Mucosa of rectum (tissue), 2 donors: ENCODE data around the gene RNF220.

Experiments used
- H3K27ac ChIP-seq, 2 donors: one replicate each; pipeline ENCODE4 v1.7.0; 2013; ENCODE audit warnings: inconsistent platforms in 2 of 2, low read depth in 2 of 2, low read length in 2 of 2
- H3K27me3 ChIP-seq, 2 donors: one replicate each; pipeline ENCODE4 v1.7.0; 2013; ENCODE audit warnings: low read length in 2 of 2; ENCODE audit not compliant: control insufficient read depth in 2 of 2, insufficient read depth in 2 of 2
- H3K36me3 ChIP-seq, 2 donors: one replicate each; pipeline ENCODE4 v1.7.0; 2013; ENCODE audit warnings: low read length in 2 of 2; ENCODE audit not compliant: control insufficient read depth in 2 of 2, insufficient read depth in 2 of 2
- H3K4me1 ChIP-seq, 2 donors: one replicate each; pipeline ENCODE4 v1.7.0; 2013; ENCODE audit warnings: low read length in 2 of 2, mild to moderate bottlenecking in 1 of 2; ENCODE audit not compliant: control insufficient read depth in 2 of 2, insufficient read depth in 2 of 2
- H3K4me3 ChIP-seq, 2 donors: one replicate each; pipeline ENCODE4 v1.7.0; 2013; ENCODE audit warnings: low read length in 2 of 2
- H3K9ac ChIP-seq, 2 donors: one replicate each; pipeline ENCODE4 v1.7.0; 2013; ENCODE audit warnings: low read length in 2 of 2, low read depth in 1 of 2, mild to moderate bottlenecking in 1 of 2
- H3K9me3 ChIP-seq, 2 donors: one replicate each; pipeline ENCODE4 v1.7.0; 2013; ENCODE audit warnings: low read length in 2 of 2; ENCODE audit not compliant: control insufficient read depth in 2 of 2
- donor health status: healthy.
- donor health status: Normal muscosa, but diverticular disease.

RNF220 gene

GRCh38 chr1:44648529-44649250 lies 243.6 kb downstream of the RNF220 start:
- no peaks in the 10 kb centered on the region for H3K9me3 ChIP-seq
- no peak overlapping the region for H3K4me3 ChIP-seq
- H3K9ac ChIP-seq, result no peak overlapping the region
- no peaks in the 10 kb centered on the region for H3K4me1 ChIP-seq
- H3K36me3 ChIP-seq, result peaks cover 42 to 65% of the 10 kb centered on the region in 2 donors
- no peak overlapping the region for H3K27ac ChIP-seq
- H3K27me3 ChIP-seq, result no peaks in the 10 kb centered on the region

- no peaks in the 10 kb centered on the region for H3K9me3 ChIP-seq
- no peak overlapping the region for H3K27ac ChIP-seq
- peaks cover 41 to 58% of the 10 kb centered on the region in 2 donors for H3K36me3 ChIP-seq
- no peak overlapping the region for H3K9ac ChIP-seq
- H3K4me1 ChIP-seq, result no peaks in the 10 kb centered on the region
- H3K27me3 ChIP-seq, result no peaks in the 10 kb centered on the region
- H3K4me3 ChIP-seq, result no peak overlapping the region
These were observed 244.7 kb downstream of the RNF220 start for GRCh38 chr1:44649788-44650158.

- no peak overlapping the region for H3K9ac ChIP-seq
- no peak overlapping the region for H3K27ac ChIP-seq
- H3K9me3 ChIP-seq, result no peaks in the 10 kb centered on the region
- H3K27me3 ChIP-seq, result no peaks in the 10 kb centered on the region
- H3K4me3 ChIP-seq, result no peak overlapping the region
- H3K36me3 ChIP-seq, result peaks cover 40 to 53% of the 10 kb centered on the region in 2 donors
- H3K4me1 ChIP-seq, result no peaks in the 10 kb centered on the region
These were observed 245.2 kb downstream of the RNF220 start for GRCh38 chr1:44650159-44650831.

GRCh38 chr1:44651069-44651468 lies 246.0 kb downstream of the RNF220 start:
- Histone ChIP-seq H3K27ac (no peak overlapping the region), H3K4me1 (no peaks in the 10 kb centered on the region), H3K4me3 (no peak overlapping the region), H3K9me3 (no peaks in the 10 kb centered on the region), H3K36me3 (peaks cover 40 to 47% of the 10 kb centered on the region in 2 donors), H3K27me3 (no peaks in the 10 kb centered on the region), H3K9ac (no peak overlapping the region)

- Histone ChIP-seq H3K4me3 (no peak overlapping the region), H3K27ac (no peak overlapping the region), H3K9ac (no peak overlapping the region), H3K36me3 (peaks cover 32 to 40% of the 10 kb centered on the region in 2 donors), H3K4me1 (no peaks in the 10 kb centered on the region), H3K27me3 (no peaks in the 10 kb centered on the region), H3K9me3 (no peaks in the 10 kb centered on the region)
These were observed 247.5 kb downstream of the RNF220 start for GRCh38 chr1:44652445-44653106.

- H3K36me3 ChIP-seq, result peaks cover 27 to 37% of the 10 kb centered on the region in 2 donors
These were observed 248.3 kb downstream of the RNF220 start for GRCh38 chr1:44653107-44653964.

GRCh38 chr1:44654621-44655187 lies 249.6 kb downstream of the RNF220 start:
- Histone ChIP-seq H3K27me3 (no peaks in the 10 kb centered on the region), H3K9me3 (no peaks in the 10 kb centered on the region), H3K4me1 (no peaks in the 10 kb centered on the region), H3K36me3 (peaks cover 27 to 31% of the 10 kb centered on the region in 2 donors), H3K9ac (no peak overlapping the region), H3K4me3 (no peak overlapping the region), H3K27ac (no peak overlapping the region)

More at GRCh38 chr1:44653107-44653964, 248.3 kb downstream of the RNF220 start:
- Histone ChIP-seq H3K27me3 (no peaks in the 10 kb centered on the region), H3K4me3 (no peak overlapping the region), H3K9me3 (no peaks in the 10 kb centered on the region), H3K27ac (no peak overlapping the region), H3K4me1 (no peaks in the 10 kb centered on the region), H3K9ac (no peak overlapping the region)

- H3K4me3 ChIP-seq, result no peak overlapping the region
- no peaks in the 10 kb centered on the region for H3K27me3 ChIP-seq
- H3K27ac ChIP-seq, result no peak overlapping the region
- no peaks in the 10 kb centered on the region for H3K9me3 ChIP-seq
- no peak overlapping the region for H3K9ac ChIP-seq
- peaks cover 18 to 22% of the 10 kb centered on the region in 2 donors for H3K36me3 ChIP-seq
- peaks cover 0 to 3% of the 10 kb centered on the region in 2 donors for H3K4me1 ChIP-seq
These were observed 250.6 kb downstream of the RNF220 start for GRCh38 chr1:44655609-44656008.

GRCh38 chr1:44659566-44659965 lies 254.5 kb downstream of the RNF220 start:
- Histone ChIP-seq H3K9ac (no peak overlapping the region), H3K4me3 (no peak overlapping the region), H3K36me3 (peaks cover 6 to 12% of the 10 kb centered on the region in 2 donors), H3K27me3 (no peaks in the 10 kb centered on the region), H3K27ac (no peak overlapping the region), H3K4me1 (peaks cover 9 to 16% of the 10 kb centered on the region in 2 donors), H3K9me3 (no peaks in the 10 kb centered on the region)
